ENCODE results near the gene HNRNPC.
"Not testable (repeated sequence)": the region's sequence is repeated elsewhere in the genome, so short reads cannot be mapped to it uniquely, and the experiment has no call there.

HNRNPC gene

GRCh38 chr14:21244544-21244943, 24.7 kb downstream of the HNRNPC start:
- no peak for DNase-seq (ENCODE audit: low read depth)

- DNase-seq (ENCODE audit: low read depth) = no peak
Measured at GRCh38 chr14:21241218-21241819, 27.9 kb downstream of the HNRNPC start.

GRCh38 chr14:21240417-21240816, 28.8 kb downstream of the HNRNPC start:
- no peak for DNase-seq (ENCODE audit: low read depth)

- DNase-seq (ENCODE audit: low read depth) = no peak
Measured at GRCh38 chr14:21238823-21239518, 30.3 kb downstream of the HNRNPC start.

- DNase-seq (ENCODE audit: low read depth) = no peak
Measured at GRCh38 chr14:21236948-21237797, 32.1 kb downstream of the HNRNPC start.

GRCh38 chr14:21234112-21234511, 35.1 kb downstream of the HNRNPC start:
- DNase-seq (ENCODE audit: low read depth) = no peak

GRCh38 chr14:21233457-21234076, 35.7 kb downstream of the HNRNPC start:
- no peak for DNase-seq (ENCODE audit: low read depth)

- DNase-seq (ENCODE audit: low read depth) = no peak
Measured at GRCh38 chr14:21231020-21231652, 38.1 kb downstream of the HNRNPC start.

GRCh38 chr14:21229821-21230220, 39.4 kb downstream of the HNRNPC start:
- no peak for DNase-seq (ENCODE audit: low read depth)

GRCh38 chr14:21227981-21228380, 41.3 kb downstream of the HNRNPC start:
- DNase-seq (ENCODE audit: low read depth) = no peak

GRCh38 chr14:21227150-21227549, 42.1 kb downstream of the HNRNPC start:
- no peak for DNase-seq (ENCODE audit: low read depth)

GRCh38 chr14:21226467-21226866, 42.8 kb downstream of the HNRNPC start:
- DNase-seq (ENCODE audit: low read depth) = no peak

- not testable (repeated sequence) for DNase-seq (ENCODE audit: low read depth)
Measured at GRCh38 chr14:21225164-21225563, 44.1 kb downstream of the HNRNPC start.

- no peak for DNase-seq (ENCODE audit: low read depth)
Measured at GRCh38 chr14:21220874-21221477, 48.3 kb downstream of the HNRNPC start.

GRCh38 chr14:21219561-21220111, 49.6 kb downstream of the HNRNPC start:
- DNase-seq (ENCODE audit: low read depth) = no peak

- DNase-seq (ENCODE audit: low read depth) = no peak
Measured at GRCh38 chr14:21219120-21219519, 50.1 kb downstream of the HNRNPC start.

- no peak for DNase-seq (ENCODE audit: low read depth)
Measured at GRCh38 chr14:21215879-21216251, 53.4 kb downstream of the HNRNPC start.

- no peak for DNase-seq (ENCODE audit: low read depth)
Measured at GRCh38 chr14:21215130-21215878, 53.9 kb downstream of the HNRNPC start.

GRCh38 chr14:21213652-21214051, 55.6 kb downstream of the HNRNPC start:
- no peak for DNase-seq (ENCODE audit: low read depth)

GRCh38 chr14:21212824-21213223, 56.4 kb downstream of the HNRNPC start:
- not testable (repeated sequence) for DNase-seq (ENCODE audit: low read depth)

GRCh38 chr14:21211509-21211908, 57.7 kb downstream of the HNRNPC start:
- DNase-seq (ENCODE audit: low read depth) = no peak

All from activated T-cell treated with anti-CD3 and anti-CD28 coated beads for 48 hours (primary cell).